Stimulated activated effector memory CD8-positive, alpha-beta T cell treated with anti-CD3 and anti-CD28 coated beads, Interleukin-12 subunit alpha, Interleukin-12 subunit beta, amount 100 ng/mL, for 72 hours (primary cell): ENCODE results near the gene VRK3.
A peak's percentile ranks its signal among the peaks of the same experiment; 100 is the strongest.

ENCODE experiments used
- ATAC-seq: fragments of 150-1000 bp; cut with Tn5 transposase; 2 replicates; pipeline ENCODE4 v1.10.0; 2021
- DNase-seq, 2 donors: peaks; one replicate each; pipeline ENCODE4 v3.0.0; 2021 to 2022; ENCODE audit warnings: low spot score in 2 of 2
- H3K27ac Mint-ChIP-seq: one replicate; pipeline ENCODE4 v1.8.0; 2022; ENCODE audit warnings: mild to moderate bottlenecking, mixed read lengths
- H3K36me3 Mint-ChIP-seq: one replicate; pipeline ENCODE4 v1.8.0; 2022; ENCODE audit warnings: mild to moderate bottlenecking, mixed read lengths
- H3K4me1 Mint-ChIP-seq: one replicate; pipeline ENCODE4 v1.8.0; 2022; ENCODE audit warnings: mixed read lengths
- H3K4me3 Mint-ChIP-seq: one replicate; pipeline ENCODE4 v1.8.0; 2022; ENCODE audit warnings: mild to moderate bottlenecking, mixed read lengths
- H3K9me3 Mint-ChIP-seq: one replicate; pipeline ENCODE4 v1.8.0; 2022; ENCODE audit warnings: mixed read lengths

Gene VRK3

DNA sequence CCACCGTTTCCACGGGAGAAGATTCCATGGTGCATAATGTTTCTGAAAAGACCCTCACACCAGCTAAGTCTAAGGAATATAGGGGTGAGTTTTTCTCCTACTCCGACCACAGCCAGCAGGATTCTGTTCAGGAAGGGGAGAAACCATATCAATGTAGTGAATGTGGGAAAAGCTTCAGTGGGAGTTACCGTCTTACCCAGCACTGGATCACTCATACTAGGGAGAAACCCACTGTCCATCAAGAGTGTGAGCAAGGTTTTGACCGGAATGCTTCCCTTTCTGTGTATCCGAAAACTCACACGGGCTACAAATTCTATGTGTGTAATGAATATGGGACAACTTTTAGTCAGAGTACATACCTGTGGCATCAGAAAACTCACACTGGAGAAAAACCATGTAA, 19.8 kb upstream of the VRK3 start:
- Mint-ChIP-seq H3K9me3 (peaks cover 19% of the 10 kb centered on the region), H3K4me3 (no peak overlapping the region), H3K36me3 (peaks cover 68% of the 10 kb centered on the region), H3K27ac (no peak overlapping the region), H3K4me1 (peaks cover 6% of the 10 kb centered on the region)
- no peak for ATAC-seq
- DNase-seq, result no peak

DNA sequence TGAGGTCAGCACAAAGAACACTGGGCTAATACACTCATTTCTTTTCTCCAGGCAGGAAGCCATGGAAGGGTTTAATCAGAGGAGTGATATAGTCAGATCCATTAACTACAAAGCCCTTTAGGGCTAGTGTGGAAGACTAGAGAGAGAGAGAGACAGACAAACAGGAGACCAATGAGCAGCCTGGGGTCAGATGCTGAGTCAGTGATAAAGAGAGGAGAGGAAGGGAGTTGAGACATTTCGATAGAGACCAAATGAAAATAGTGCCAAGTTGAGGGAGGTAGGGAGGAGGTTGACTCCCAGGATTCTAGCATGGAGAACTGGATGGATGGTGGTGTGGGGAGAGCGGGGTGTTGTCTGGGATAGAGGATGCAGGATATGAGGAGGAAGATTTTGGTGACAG, 18.8 kb upstream of the VRK3 start:
- Mint-ChIP-seq H3K4me3 (no peak overlapping the region), H3K4me1 (peaks cover 5% of the 10 kb centered on the region), H3K27ac (no peak overlapping the region), H3K9me3 (peaks cover 19% of the 10 kb centered on the region), H3K36me3 (peaks cover 77% of the 10 kb centered on the region)
- DNase-seq (no peak), ATAC-seq (no peak)

DNA sequence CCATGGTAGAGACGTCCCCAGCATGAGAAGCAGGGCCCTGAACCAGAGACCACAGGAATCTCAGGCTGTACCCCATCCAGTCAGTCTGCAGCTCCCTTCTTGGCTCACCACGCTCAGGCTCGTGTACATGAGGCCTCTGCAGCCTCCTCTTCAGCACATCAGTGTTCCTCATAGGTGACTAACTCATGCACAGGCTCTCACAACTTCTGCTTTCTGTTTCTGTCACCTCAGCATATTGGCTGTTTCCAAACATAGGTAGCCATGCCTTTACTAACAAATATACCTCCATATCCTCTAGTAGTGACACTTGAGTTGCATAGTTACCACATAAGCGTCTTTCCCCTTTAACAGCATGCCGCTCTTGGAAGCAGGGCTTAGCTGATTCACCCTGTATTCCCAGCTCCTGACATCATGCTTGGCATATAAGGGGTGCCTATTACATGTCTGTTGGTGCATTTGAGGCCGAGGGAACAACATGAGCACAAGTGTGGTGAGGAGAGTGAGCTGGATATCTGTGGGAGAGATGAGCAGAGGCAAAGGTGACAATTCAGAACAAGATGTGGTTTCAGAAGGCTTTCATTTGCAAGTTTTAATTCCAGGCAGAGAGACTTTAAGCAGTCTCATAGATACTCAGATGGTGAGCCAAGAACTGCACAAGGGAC, 17.3 kb upstream of the VRK3 start:
- H3K4me3 Mint-ChIP-seq, result no peak overlapping the region
- peaks cover 19% of the 10 kb centered on the region for H3K9me3 Mint-ChIP-seq
- H3K4me1 Mint-ChIP-seq, result peaks cover 5% of the 10 kb centered on the region
- DNase-seq (no peak), ATAC-seq (no peak)
- peak overlapping the region; percentile 60 for H3K27ac Mint-ChIP-seq
- H3K36me3 Mint-ChIP-seq, result peaks cover 92% of the 10 kb centered on the region

DNA sequence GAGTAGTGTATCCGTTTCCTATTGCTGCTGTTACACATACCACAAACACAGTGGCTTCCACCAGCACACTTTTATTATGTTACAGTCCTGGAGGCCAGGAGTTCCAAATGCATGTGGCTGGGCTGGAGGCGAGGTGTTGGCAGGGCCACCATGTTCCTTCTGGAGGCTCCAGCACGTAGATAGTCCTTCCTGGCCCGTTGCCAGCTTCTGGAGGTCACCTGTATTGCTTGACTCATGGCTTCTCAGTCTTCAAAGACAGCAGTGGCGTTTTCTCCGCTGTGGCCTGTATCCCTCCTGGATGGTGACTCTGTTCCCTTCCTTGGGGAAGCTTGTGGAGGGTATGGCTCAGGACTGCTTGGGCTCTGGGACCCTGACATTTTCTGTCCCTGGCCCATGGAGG, 15.8 kb upstream of the VRK3 start:
- ATAC-seq (no peak), DNase-seq (no peak)
- H3K36me3 Mint-ChIP-seq, result peaks cover 99% of the 10 kb centered on the region
- H3K27ac Mint-ChIP-seq, result no peak overlapping the region
- H3K4me3 Mint-ChIP-seq, result no peak overlapping the region
- peaks cover 5% of the 10 kb centered on the region for H3K4me1 Mint-ChIP-seq
- peaks cover 19% of the 10 kb centered on the region for H3K9me3 Mint-ChIP-seq

DNA sequence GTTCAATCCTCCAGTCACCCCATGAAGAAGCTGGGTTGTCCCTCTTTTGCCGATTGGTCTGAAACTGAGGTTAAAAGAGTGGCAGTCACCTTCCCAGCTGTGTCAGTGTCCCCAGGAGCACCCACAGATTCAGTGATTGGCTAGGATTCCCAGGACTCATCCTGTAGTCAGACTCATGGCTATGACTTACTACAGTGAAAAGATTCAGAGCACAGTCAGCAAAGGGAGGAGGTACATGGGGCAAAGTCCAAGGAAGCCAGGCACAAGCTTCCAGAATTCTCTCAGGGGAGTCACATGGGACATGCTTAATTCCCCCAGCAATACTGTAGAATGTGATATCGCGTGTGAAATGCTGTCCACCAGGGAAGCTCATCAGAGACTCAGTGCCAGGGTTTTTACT, 14.8 kb upstream of the VRK3 start:
- H3K4me1 Mint-ChIP-seq, result peaks cover 5% of the 10 kb centered on the region
- ATAC-seq, result no peak
- H3K4me3 Mint-ChIP-seq, result no peak overlapping the region
- peak overlapping the region; percentile 4 for H3K27ac Mint-ChIP-seq
- H3K36me3 Mint-ChIP-seq, result peaks cover 98% of the 10 kb centered on the region
- DNase-seq, result no peak
- peaks cover 16% of the 10 kb centered on the region for H3K9me3 Mint-ChIP-seq

DNA sequence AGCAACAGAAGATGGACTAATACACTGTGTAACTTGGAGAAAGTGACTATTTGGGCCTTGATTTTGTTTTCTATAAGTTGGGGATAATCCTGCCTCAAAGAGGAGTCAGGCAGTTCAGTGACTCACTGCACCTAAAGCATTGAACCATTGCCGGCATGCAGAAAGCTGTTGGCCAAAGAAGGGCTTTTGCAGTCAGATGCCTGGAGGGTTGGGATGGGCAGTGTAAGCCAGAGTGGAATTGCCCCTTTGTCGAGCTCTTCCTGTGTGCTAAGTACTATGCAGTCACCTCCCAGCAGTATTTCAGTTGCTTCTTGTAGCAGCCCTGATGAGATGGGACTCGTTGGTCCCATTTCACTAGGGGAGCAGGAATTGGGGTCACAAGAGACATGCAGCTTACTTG, 11.7 kb upstream of the VRK3 start:
- peaks cover 93% of the 10 kb centered on the region for H3K36me3 Mint-ChIP-seq
- no peak for ATAC-seq
- H3K27ac Mint-ChIP-seq, result no peak overlapping the region
- no peaks in the 10 kb centered on the region for H3K9me3 Mint-ChIP-seq
- no peak overlapping the region for H3K4me3 Mint-ChIP-seq
- H3K4me1 Mint-ChIP-seq, result peaks cover 4% of the 10 kb centered on the region
- DNase-seq, result no peak

DNA sequence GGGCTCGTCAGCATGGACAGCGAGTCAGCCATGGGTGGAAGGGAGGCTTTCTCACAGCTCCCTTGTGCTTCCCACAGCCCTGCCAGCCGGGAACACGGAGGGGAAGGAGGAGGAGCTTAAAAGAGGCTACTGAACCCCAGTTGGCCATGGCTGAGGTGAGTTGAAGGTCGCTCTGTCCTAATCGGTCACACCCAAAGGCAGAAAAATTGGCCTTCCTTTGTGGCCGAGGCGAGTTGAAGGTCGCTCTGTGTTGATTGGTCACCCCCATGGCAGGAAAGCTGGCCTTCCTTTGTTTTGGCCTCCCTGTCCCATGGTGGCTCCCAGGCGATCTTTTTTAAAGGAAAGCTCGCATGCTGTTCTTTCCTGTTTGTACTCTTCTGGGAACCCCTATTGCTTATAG, 5.8 kb upstream of the VRK3 start:
- Mint-ChIP-seq H3K27ac (no peak overlapping the region), H3K36me3 (peaks cover 74% of the 10 kb centered on the region), H3K4me3 (no peak overlapping the region), H3K4me1 (peaks cover 26% of the 10 kb centered on the region), H3K9me3 (no peaks in the 10 kb centered on the region)
- ATAC-seq (no peak), DNase-seq (no peak)

DNA sequence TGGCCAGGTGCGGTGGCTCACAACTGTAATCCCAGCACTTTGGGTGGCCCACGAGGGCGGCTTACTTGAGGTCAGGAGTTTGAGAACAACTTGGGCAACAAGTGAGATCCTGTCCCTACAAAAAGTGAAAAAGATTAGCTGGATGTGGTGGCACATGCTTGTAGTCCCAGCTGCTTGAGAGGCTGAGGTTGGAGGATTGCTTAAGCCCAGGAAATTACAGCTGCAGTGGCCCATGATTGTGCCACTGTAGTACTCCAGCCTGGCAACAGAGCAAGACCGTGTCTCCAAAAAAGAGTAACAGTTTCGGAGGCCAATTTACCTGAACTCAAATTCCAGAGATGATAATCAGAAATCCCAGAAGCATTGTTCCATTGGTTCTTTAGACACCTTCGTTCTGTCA, 5.1 kb upstream of the VRK3 start:
- Mint-ChIP-seq H3K9me3 (no peaks in the 10 kb centered on the region), H3K27ac (no peak overlapping the region), H3K4me1 (peaks cover 34% of the 10 kb centered on the region), H3K4me3 (no peak overlapping the region), H3K36me3 (peaks cover 75% of the 10 kb centered on the region)
- ATAC-seq (no peak), DNase-seq (no peak)

DNA sequence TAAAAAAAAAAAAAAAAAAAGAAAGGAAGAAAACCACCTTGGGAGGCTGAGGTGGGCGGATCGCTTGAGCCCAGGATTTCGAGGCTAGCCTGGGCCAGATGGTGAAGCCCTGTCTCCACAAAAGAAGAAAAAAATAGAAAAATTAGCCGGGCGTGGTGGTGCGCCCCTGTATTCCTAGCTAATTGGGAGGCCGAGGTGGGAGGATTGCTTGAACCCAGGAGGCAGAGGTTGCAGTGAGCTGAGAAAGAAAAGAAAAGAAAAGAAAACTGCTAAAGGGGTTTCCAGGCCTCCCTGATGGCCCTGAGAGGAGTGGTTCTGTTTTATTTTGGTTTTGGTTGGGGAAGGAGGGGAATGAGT, 1.4 kb upstream of the VRK3 start:
- peak overlapping the region; percentile 99 for H3K27ac Mint-ChIP-seq
- no peaks in the 10 kb centered on the region for H3K9me3 Mint-ChIP-seq
- H3K4me3 Mint-ChIP-seq, result peak overlapping the region; percentile 96
- ATAC-seq (no peak), DNase-seq (no peak)
- peaks cover 60% of the 10 kb centered on the region for H3K36me3 Mint-ChIP-seq
- H3K4me1 Mint-ChIP-seq, result peaks cover 47% of the 10 kb centered on the region

DNA sequence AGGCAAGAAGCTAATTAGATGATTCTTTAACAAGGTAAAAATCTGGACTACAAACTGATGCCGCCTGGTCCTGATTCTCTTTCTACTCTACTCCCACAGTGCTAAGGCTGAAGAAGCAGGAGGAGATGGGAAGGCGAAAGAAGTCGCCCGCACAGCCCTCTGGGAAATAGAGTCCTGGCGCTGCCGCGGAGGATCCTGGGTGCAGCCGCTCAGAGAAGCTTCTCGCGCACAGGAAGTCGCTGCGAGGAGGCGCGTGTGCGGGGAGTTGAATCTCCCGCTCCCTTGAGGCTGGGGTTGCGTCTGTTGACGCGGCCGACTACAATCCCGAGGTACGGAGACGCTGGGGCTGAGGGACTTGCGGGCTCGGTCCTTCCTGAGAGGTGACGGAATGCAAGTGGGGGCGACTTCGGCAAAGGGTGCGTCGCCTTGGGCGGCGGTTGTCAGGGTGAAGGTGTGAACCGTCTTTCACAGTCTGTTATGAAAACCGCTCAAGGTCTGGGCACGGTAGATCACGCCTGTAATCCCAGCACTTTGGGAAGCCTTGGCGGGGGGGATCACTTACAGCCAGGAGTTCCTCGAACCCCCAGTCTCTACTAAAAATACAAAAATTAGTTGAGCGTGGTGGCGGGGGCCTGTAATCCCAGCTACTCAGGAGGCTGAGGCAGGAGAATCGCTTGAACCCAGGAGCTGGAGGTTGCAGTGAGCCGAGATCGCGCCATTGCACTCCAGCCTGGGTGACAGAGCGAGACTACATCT, 800 bp upstream of the VRK3 start, which contains the start of gene ZNF473:
Gene ZNF473, plus strand, starts transcription at position 212 of the 756 bp plus-strand sequence. CDS start 5,078 bp downstream, outside the sequence.
- DNase-seq (peak in 1 of 2 donors; percentile 94), ATAC-seq (peak; percentile 88)
- peak within 1 kb of the TSS; percentile 99 for H3K27ac Mint-ChIP-seq
- H3K4me3 Mint-ChIP-seq, result peak within 1 kb of the TSS; percentile 96
- peaks cover 55% of the 10 kb centered on the region for H3K36me3 Mint-ChIP-seq
- H3K9me3 Mint-ChIP-seq, result no peaks in the 10 kb centered on the region
- peaks cover 49% of the 10 kb centered on the region for H3K4me1 Mint-ChIP-seq

DNA sequence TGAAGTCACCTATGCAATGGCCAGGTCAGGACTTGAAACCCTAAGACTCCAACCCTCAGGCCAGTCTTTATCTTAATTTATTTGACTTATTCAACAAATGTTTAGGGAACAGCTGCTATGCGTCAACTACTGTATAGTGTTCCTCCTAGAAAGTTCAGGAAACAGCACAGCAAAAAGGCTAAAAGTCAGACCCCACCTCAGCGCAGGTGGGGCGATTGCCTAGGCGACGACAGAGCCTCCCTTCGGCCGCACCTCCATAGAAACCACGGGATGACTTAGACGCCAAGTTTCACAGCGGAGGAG, 502 bp downstream of the VRK3 start:
- H3K4me1 Mint-ChIP-seq, result peaks cover 55% of the 10 kb centered on the region
- H3K36me3 Mint-ChIP-seq, result peaks cover 58% of the 10 kb centered on the region
- peak overlapping the region; percentile 99 for H3K27ac Mint-ChIP-seq
- no peaks in the 10 kb centered on the region for H3K9me3 Mint-ChIP-seq
- H3K4me3 Mint-ChIP-seq, result peak overlapping the region; percentile 96
- DNase-seq, result no peak
- no peak for ATAC-seq

DNA sequence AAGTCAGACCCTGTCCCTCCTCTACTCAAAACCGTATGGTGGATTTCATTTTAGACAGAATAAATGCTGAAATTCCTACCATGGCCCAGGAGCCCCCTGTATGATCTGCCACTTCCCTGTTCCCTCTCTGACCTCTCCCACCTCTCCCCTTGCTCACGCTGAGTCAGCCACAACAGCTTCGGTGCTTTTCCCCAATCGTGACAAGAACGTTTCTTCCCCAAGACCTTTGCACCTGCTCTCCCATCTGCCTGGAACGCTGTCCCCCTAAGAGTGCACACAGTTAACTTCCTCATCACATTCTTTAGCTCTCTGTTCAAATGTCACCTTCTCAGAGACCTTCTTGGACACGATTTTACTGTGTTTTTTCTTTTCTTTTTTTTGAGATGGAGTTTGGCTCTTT, 2.3 kb downstream of the VRK3 start:
- peaks cover 55% of the 10 kb centered on the region for H3K4me1 Mint-ChIP-seq
- no peaks in the 10 kb centered on the region for H3K9me3 Mint-ChIP-seq
- peak overlapping the region; percentile 6 for H3K27ac Mint-ChIP-seq
- ATAC-seq (no peak), DNase-seq (no peak)
- no peak overlapping the region for H3K4me3 Mint-ChIP-seq
- H3K36me3 Mint-ChIP-seq, result peaks cover 68% of the 10 kb centered on the region

DNA sequence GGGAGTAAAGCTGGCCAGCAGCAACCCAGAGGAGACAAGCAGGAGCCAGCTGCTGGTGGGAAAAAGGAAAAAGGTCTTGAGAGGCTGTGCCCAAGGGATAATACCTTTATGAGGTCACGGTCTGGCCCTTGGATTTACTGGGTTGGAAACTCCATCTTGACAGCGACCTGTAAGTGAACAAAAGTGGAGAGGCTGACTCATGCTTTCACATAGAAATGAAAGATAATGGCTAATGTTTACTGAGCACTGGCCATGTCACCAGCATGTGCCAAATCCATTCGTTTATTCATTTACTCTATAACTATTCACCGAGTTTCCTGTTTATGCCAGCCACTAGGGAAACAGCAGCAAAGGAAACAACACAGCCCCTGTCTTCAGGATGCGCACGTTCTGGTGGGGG, 4.7 kb downstream of the VRK3 start:
- Mint-ChIP-seq H3K27ac (peak overlapping the region; percentile 55), H3K4me1 (peaks cover 34% of the 10 kb centered on the region), H3K4me3 (no peak overlapping the region), H3K36me3 (peaks cover 74% of the 10 kb centered on the region), H3K9me3 (no peaks in the 10 kb centered on the region)
- ATAC-seq, result no peak
- no peak for DNase-seq

DNA sequence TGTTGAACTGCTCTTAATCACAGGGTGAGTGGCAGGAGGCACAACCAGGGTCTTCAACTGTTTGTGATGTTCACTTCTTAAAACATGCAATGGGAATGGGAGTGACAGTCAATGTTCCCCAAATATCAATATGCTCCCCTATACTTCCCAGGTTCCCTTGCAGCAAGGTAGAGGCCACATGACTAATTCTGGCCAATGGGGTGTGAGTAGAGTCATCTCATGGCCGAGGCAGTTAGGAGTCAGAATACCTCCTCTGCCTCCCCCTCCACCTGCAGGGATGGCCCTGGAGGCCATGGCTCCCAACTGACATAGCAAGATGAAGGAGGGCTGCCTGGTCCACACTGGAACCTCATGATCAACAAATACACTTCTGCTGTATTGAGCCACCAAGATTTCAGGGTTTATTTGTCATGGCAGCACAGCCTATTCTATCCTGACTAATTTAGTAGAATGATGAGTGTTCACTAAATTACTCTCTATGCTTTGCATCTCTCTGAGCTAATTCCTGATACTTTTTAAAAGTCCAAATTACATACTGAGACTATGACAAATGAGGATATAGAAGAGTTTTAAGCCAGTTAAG, 8.9 kb downstream of the VRK3 start:
- DNase-seq (no peak), ATAC-seq (no peak)
- H3K4me1 Mint-ChIP-seq, result peaks cover 19% of the 10 kb centered on the region
- no peaks in the 10 kb centered on the region for H3K9me3 Mint-ChIP-seq
- no peak overlapping the region for H3K4me3 Mint-ChIP-seq
- H3K27ac Mint-ChIP-seq, result no peak overlapping the region
- H3K36me3 Mint-ChIP-seq, result peaks cover 95% of the 10 kb centered on the region

DNA sequence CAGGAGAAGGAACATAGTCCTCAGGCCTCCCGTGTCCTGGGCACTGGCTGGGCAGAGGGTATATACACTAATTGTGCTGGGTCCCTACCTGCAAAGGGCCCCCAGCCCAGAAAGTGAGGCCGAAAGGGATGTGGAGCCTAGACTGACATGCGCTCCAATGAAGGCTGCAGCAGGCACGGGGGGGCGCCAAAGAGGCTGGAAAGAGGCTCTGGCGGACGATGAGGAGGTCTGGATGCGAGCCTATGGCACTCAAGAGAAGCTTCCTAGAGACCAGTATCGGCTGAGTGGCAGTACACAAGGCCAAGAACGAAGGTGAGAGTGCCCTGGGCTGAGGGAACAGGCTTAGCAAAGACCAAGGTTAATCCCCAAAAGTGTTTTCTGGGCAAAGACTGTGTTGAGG, 16.6 kb downstream of the VRK3 start:
- peaks cover 29% of the 10 kb centered on the region for H3K4me1 Mint-ChIP-seq
- H3K36me3 Mint-ChIP-seq, result peaks cover 81% of the 10 kb centered on the region
- H3K9me3 Mint-ChIP-seq, result no peaks in the 10 kb centered on the region
- no peak for DNase-seq
- peak overlapping the region; percentile 46 for H3K27ac Mint-ChIP-seq
- no peak for ATAC-seq
- H3K4me3 Mint-ChIP-seq, result no peak overlapping the region

DNA sequence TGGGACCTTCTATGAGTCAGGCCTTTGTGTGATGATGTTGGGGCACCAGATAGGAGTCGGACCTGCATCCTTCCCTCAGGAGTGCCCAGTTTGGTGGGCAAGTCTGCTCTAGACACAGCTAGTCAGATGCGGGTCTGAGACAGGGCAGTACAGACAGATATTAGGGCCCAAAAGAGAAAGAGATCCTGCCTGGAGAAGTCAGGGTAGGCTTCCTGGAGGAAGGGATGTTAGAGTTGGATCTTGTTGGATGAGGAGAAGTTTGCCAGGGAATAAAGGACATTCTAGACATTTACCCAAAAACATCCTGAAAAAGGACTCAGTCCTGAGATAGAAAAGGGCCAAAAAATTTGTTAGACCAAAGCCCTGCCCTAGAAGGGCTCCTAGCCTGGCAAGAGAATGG, 17.2 kb downstream of the VRK3 start:
- DNase-seq (no peak), ATAC-seq (no peak)
- H3K27ac Mint-ChIP-seq, result peak overlapping the region; percentile 16
- H3K4me1 Mint-ChIP-seq, result peaks cover 35% of the 10 kb centered on the region
- H3K9me3 Mint-ChIP-seq, result no peaks in the 10 kb centered on the region
- no peak overlapping the region for H3K4me3 Mint-ChIP-seq
- peaks cover 79% of the 10 kb centered on the region for H3K36me3 Mint-ChIP-seq
